BLaER1 (cell line): ENCODE data around the gene TMED5.
"Not testable (repeated sequence)": the region's sequence is repeated elsewhere in the genome, so short reads cannot be mapped to it uniquely, and the experiment has no call there.

Source experiments
- H3K27ac ChIP-seq: shearing (Covaris generic); formaldehyde crosslinking; 2 replicates; pipeline ENCODE4 v1.8.1; 2022
- H3K27me3 ChIP-seq: shearing (Covaris generic); formaldehyde crosslinking; 2 replicates; pipeline ENCODE4 v1.8.1; 2022
- H3K36me3 ChIP-seq: shearing (Covaris generic); formaldehyde crosslinking; 2 replicates; pipeline ENCODE4 v1.8.1; 2022
- H3K4me1 ChIP-seq: shearing (Covaris generic); formaldehyde crosslinking; 2 replicates; pipeline ENCODE4 v1.8.1; 2022
- H3K4me2 ChIP-seq: shearing (Covaris generic); formaldehyde crosslinking; 2 replicates; pipeline ENCODE4 v1.8.1; 2022
- H3K4me3 ChIP-seq: shearing (Covaris generic); formaldehyde crosslinking; 2 replicates; pipeline ENCODE4 v1.8.1; 2022
- H3K9ac ChIP-seq: shearing (Covaris generic); formaldehyde crosslinking; 2 replicates; pipeline ENCODE4 v1.8.1; 2022
- H3K9me3 ChIP-seq: shearing (Covaris generic); formaldehyde crosslinking; 2 replicates; pipeline ENCODE4 v1.8.1; 2022
- H4K20me1 ChIP-seq: shearing (Covaris generic); formaldehyde crosslinking; 2 replicates; pipeline ENCODE4 v1.8.1; 2022
- Cebpa-rat ChIP-seq: shearing (Covaris generic); IDR thresholded peaks from 2 replicates; pipeline ENCODE4 v1.8.1; 2022

TMED5 gene

GRCh38 chr1:93172778-93173177 lies 7.4 kb downstream of the TMED5 start:
- TF ChIP-seq Cebpa-rat = no peak
- H3K4me3 ChIP-seq = no peak overlapping the region
- peaks cover 45% of the 10 kb centered on the region for H3K36me3 ChIP-seq
- no peaks in the 10 kb centered on the region for H3K27me3 ChIP-seq
- no peak overlapping the region for H3K9ac ChIP-seq
- peaks cover 84% of the 10 kb centered on the region for H4K20me1 ChIP-seq
- H3K27ac ChIP-seq = no peak overlapping the region
- peaks cover 27% of the 10 kb centered on the region for H3K4me1 ChIP-seq
- H3K4me2 ChIP-seq = 0 out of 2 replicates have a peak overlapping the region, but pooled peaks have one; percentile 64
- peaks cover 28% of the 10 kb centered on the region for H3K9me3 ChIP-seq

GRCh38 chr1:93171549-93172034 lies 8.6 kb downstream of the TMED5 start:
- H3K27me3 ChIP-seq = no peaks in the 10 kb centered on the region
- peaks cover 18% of the 10 kb centered on the region for H3K4me1 ChIP-seq
- H3K36me3 ChIP-seq = peaks cover 49% of the 10 kb centered on the region
- H4K20me1 ChIP-seq = peaks cover 73% of the 10 kb centered on the region
- TF ChIP-seq Cebpa-rat = no peak
- no peak overlapping the region for H3K9ac ChIP-seq
- H3K4me2 ChIP-seq = peak overlapping the region; percentile 64
- peak overlapping the region; percentile 27 for H3K4me3 ChIP-seq
- H3K27ac ChIP-seq = no peak overlapping the region
- H3K9me3 ChIP-seq = peaks cover 38% of the 10 kb centered on the region

- H3K4me2 ChIP-seq, H3K27me3 ChIP-seq, H3K27ac ChIP-seq, H3K9ac ChIP-seq: not testable (repeated sequence)
- Histone ChIP-seq H3K4me1 (peaks cover 18% of the 10 kb centered on the region), H3K9me3 (peaks cover 48% of the 10 kb centered on the region), H3K4me3 (peak overlapping the region; percentile 23; the same call in 1 of the 2 replicates), H3K36me3 (peaks cover 49% of the 10 kb centered on the region), H4K20me1 (peaks cover 76% of the 10 kb centered on the region)
These were observed 10.0 kb downstream of the TMED5 start for GRCh38 chr1:93170141-93170678.

GRCh38 chr1:93167006-93167405 lies 13.2 kb downstream of the TMED5 start:
- Histone ChIP-seq H3K4me1 (peaks cover 9% of the 10 kb centered on the region), H3K9me3 (peaks cover 45% of the 10 kb centered on the region), H3K4me3 (no peak overlapping the region), H3K27me3 (no peaks in the 10 kb centered on the region), H3K36me3 (peaks cover 60% of the 10 kb centered on the region), H3K9ac (no peak overlapping the region), H4K20me1 (peaks cover 79% of the 10 kb centered on the region), H3K4me2 (no peak overlapping the region), H3K27ac (no peak overlapping the region)
- no peak for TF ChIP-seq Cebpa-rat

- H3K4me3 ChIP-seq, H3K4me2 ChIP-seq, H3K4me1 ChIP-seq, H3K27me3 ChIP-seq, H3K27ac ChIP-seq, H3K9ac ChIP-seq: not testable (repeated sequence)
- Histone ChIP-seq H4K20me1 (peaks cover 76% of the 10 kb centered on the region), H3K36me3 (peaks cover 64% of the 10 kb centered on the region), H3K9me3 (peaks cover 45% of the 10 kb centered on the region)
These were observed 14.3 kb downstream of the TMED5 start for GRCh38 chr1:93165895-93166294.

GRCh38 chr1:93164816-93165215 lies 15.4 kb downstream of the TMED5 start:
- no peaks in the 10 kb centered on the region for H3K27me3 ChIP-seq
- H3K4me2 ChIP-seq = no peak overlapping the region
- no peaks in the 10 kb centered on the region for H3K4me1 ChIP-seq
- peaks cover 74% of the 10 kb centered on the region for H4K20me1 ChIP-seq
- peaks cover 35% of the 10 kb centered on the region for H3K9me3 ChIP-seq
- peaks cover 57% of the 10 kb centered on the region for H3K36me3 ChIP-seq
- no peak overlapping the region for H3K27ac ChIP-seq
- no peak overlapping the region for H3K9ac ChIP-seq
- TF ChIP-seq Cebpa-rat = no peak
- H3K4me3 ChIP-seq = no peak overlapping the region

- H3K27ac ChIP-seq, H3K27me3 ChIP-seq, H3K4me3 ChIP-seq, H3K4me1 ChIP-seq, H3K4me2 ChIP-seq, H3K9ac ChIP-seq: not testable (repeated sequence)
- Histone ChIP-seq H3K9me3 (peaks cover 25% of the 10 kb centered on the region), H4K20me1 (peaks cover 65% of the 10 kb centered on the region), H3K36me3 (peaks cover 52% of the 10 kb centered on the region)
These were observed 16.9 kb downstream of the TMED5 start for GRCh38 chr1:93163314-93163713.

- peaks cover 55% of the 10 kb centered on the region for H4K20me1 ChIP-seq
- H3K27ac ChIP-seq = no peak overlapping the region
- H3K4me2 ChIP-seq = no peak overlapping the region
- peaks cover 57% of the 10 kb centered on the region for H3K36me3 ChIP-seq
- H3K9me3 ChIP-seq = no peaks in the 10 kb centered on the region
- no peak overlapping the region for H3K4me3 ChIP-seq
- H3K9ac ChIP-seq = no peak overlapping the region
- no peaks in the 10 kb centered on the region for H3K4me1 ChIP-seq
- no peak for TF ChIP-seq Cebpa-rat
- no peaks in the 10 kb centered on the region for H3K27me3 ChIP-seq
These were observed 20.9 kb downstream of the TMED5 start for GRCh38 chr1:93159337-93159736.

- Histone ChIP-seq H3K4me1 (no peaks in the 10 kb centered on the region), H3K36me3 (peaks cover 52% of the 10 kb centered on the region), H4K20me1 (peaks cover 39% of the 10 kb centered on the region), H3K4me3 (no peak overlapping the region), H3K9me3 (no peaks in the 10 kb centered on the region), H3K4me2 (no peak overlapping the region), H3K27me3 (no peaks in the 10 kb centered on the region), H3K9ac (no peak overlapping the region), H3K27ac (no peak overlapping the region)
- no peak for TF ChIP-seq Cebpa-rat
These were observed 24.9 kb downstream of the TMED5 start for GRCh38 chr1:93155335-93155734.

GRCh38 chr1:93154898-93155297 lies 25.3 kb downstream of the TMED5 start:
- TF ChIP-seq Cebpa-rat = no peak

GRCh38 chr1:93152835-93153234 lies 27.4 kb downstream of the TMED5 start:
- no peaks in the 10 kb centered on the region for H3K9me3 ChIP-seq
- no peaks in the 10 kb centered on the region for H3K4me1 ChIP-seq
- no peaks in the 10 kb centered on the region for H3K27me3 ChIP-seq
- H3K4me2 ChIP-seq = no peak overlapping the region
- no peak for TF ChIP-seq Cebpa-rat
- no peak overlapping the region for H3K27ac ChIP-seq
- H3K9ac ChIP-seq = no peak overlapping the region
- peaks cover 41% of the 10 kb centered on the region for H4K20me1 ChIP-seq
- peaks cover 63% of the 10 kb centered on the region for H3K36me3 ChIP-seq
- no peak overlapping the region for H3K4me3 ChIP-seq

More at GRCh38 chr1:93154898-93155297, 25.3 kb downstream of the TMED5 start:
- H3K9ac ChIP-seq = no peak overlapping the region
- no peaks in the 10 kb centered on the region for H3K4me1 ChIP-seq
- no peaks in the 10 kb centered on the region for H3K27me3 ChIP-seq
- peaks cover 54% of the 10 kb centered on the region for H3K36me3 ChIP-seq
- peaks cover 34% of the 10 kb centered on the region for H4K20me1 ChIP-seq
- H3K9me3 ChIP-seq = no peaks in the 10 kb centered on the region
- no peak overlapping the region for H3K4me2 ChIP-seq
- H3K27ac ChIP-seq = no peak overlapping the region
- H3K4me3 ChIP-seq = no peak overlapping the region
